Measurements from ENCODE around the gene ANKS1A. TPM values are rescaled to one million over a fixed set of nuclear protein-coding genes. Genes with fewer than 3 reads are reported as not detected.

The ANKS1A gene
- total RNA-seq, 1 donor from 2014 or later, result 33.5 TPM

- Histone ChIP-seq H3K4me1 (peaks cover 61% of the 10 kb centered on the region), H3K27me3 (ENCODE audit: low read depth) (no peaks in the 10 kb centered on the region), H3K9me3 (replicated peaks) (no peaks in the 10 kb centered on the region), H3K4me3 (no peak overlapping the region), H3K27ac (replicated peaks) (peak overlapping the region; percentile 30), H3K36me3 (peaks cover 59% of the 10 kb centered on the region)
- TF ChIP-seq, protein P1, sequence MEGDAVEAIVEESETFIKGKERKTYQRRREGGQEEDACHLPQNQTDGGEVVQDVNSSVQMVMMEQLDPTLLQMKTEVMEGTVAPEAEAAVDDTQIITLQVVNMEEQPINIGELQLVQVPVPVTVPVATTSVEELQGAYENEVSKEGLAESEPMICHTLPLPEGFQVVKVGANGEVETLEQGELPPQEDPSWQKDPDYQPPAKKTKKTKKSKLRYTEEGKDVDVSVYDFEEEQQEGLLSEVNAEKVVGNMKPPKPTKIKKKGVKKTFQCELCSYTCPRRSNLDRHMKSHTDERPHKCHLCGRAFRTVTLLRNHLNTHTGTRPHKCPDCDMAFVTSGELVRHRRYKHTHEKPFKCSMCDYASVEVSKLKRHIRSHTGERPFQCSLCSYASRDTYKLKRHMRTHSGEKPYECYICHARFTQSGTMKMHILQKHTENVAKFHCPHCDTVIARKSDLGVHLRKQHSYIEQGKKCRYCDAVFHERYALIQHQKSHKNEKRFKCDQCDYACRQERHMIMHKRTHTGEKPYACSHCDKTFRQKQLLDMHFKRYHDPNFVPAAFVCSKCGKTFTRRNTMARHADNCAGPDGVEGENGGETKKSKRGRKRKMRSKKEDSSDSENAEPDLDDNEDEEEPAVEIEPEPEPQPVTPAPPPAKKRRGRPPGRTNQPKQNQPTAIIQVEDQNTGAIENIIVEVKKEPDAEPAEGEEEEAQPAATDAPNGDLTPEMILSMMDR (IDR thresholded peaks at IDR 0.05; ENCODE audit: borderline replicate concordance), result no peak
- intact Hi-C loops (cut with micrococcal nuclease), result no loop called here
- DNase-seq, result no peak
Measured at GRCh38 chr6:35089935-35090505, 201.0 kb downstream of the ANKS1A start.

GRCh38 chr6:35090734-35091133, 201.7 kb downstream of the ANKS1A start:
- Histone ChIP-seq H3K27ac (replicated peaks) (peak overlapping the region; percentile 1), H3K4me3 (no peak overlapping the region), H3K36me3 (peaks cover 52% of the 10 kb centered on the region), H3K27me3 (ENCODE audit: low read depth) (no peaks in the 10 kb centered on the region), H3K4me1 (peaks cover 64% of the 10 kb centered on the region), H3K9me3 (replicated peaks) (no peaks in the 10 kb centered on the region)
- intact Hi-C loops (cut with micrococcal nuclease), result no loop called here
- DNase-seq, result no peak
- TF ChIP-seq, protein P1 (IDR thresholded peaks at IDR 0.05; ENCODE audit: borderline replicate concordance), result no peak

- Histone ChIP-seq H3K4me1 (peaks cover 68% of the 10 kb centered on the region), H3K27ac (replicated peaks) (no peak overlapping the region), H3K36me3 (peaks cover 44% of the 10 kb centered on the region), H3K4me3 (no peak overlapping the region), H3K27me3 (ENCODE audit: low read depth) (no peaks in the 10 kb centered on the region), H3K9me3 (replicated peaks) (no peaks in the 10 kb centered on the region)
- intact Hi-C loops (cut with micrococcal nuclease), result no loop called here
- DNase-seq, result no peak
- TF ChIP-seq, protein P1 (IDR thresholded peaks at IDR 0.05; ENCODE audit: borderline replicate concordance), result no peak
Measured at GRCh38 chr6:35091346-35092083, 202.5 kb downstream of the ANKS1A start.

GRCh38 chr6:35092362-35093117, 203.5 kb downstream of the ANKS1A start:
- TF ChIP-seq, protein P1 (IDR thresholded peaks at IDR 0.05; ENCODE audit: borderline replicate concordance), result no peak
- Histone ChIP-seq H3K27me3 (ENCODE audit: low read depth) (no peaks in the 10 kb centered on the region), H3K9me3 (replicated peaks) (no peaks in the 10 kb centered on the region), H3K27ac (replicated peaks) (peak overlapping the region; percentile 6), H3K4me1 (peaks cover 65% of the 10 kb centered on the region), H3K36me3 (peaks cover 34% of the 10 kb centered on the region), H3K4me3 (no peak overlapping the region)
- intact Hi-C loops (cut with micrococcal nuclease), result no loop called here
- DNase-seq, result no peak

DNA sequence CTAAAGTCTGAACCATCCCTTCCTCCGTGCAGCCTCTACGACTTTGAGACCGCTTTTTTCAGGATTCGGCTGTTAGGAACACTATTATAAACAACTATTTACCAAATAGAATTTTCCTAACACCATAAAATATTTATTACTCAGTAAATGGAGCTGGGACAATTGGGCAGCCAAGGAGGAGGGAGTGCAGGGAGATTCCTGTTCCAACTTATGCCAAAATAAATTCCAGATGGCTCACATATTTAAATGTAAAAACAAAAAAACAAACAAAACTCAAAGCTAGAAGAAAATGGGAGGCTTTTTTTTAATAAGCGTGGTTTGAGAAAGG, 204.0 kb downstream of the ANKS1A start:
- Histone ChIP-seq H3K27ac (replicated peaks) (peak overlapping the region; percentile 6), H3K4me1 (peaks cover 60% of the 10 kb centered on the region)
- intact Hi-C loops (cut with micrococcal nuclease), result no loop called here

More for the DNA sequence above, 204.0 kb downstream of the ANKS1A start:
- TF ChIP-seq, protein P1 (IDR thresholded peaks at IDR 0.05; ENCODE audit: borderline replicate concordance), result no peak
- Histone ChIP-seq H3K36me3 (peaks cover 28% of the 10 kb centered on the region), H3K9me3 (replicated peaks) (no peaks in the 10 kb centered on the region), H3K4me3 (no peak overlapping the region), H3K27me3 (ENCODE audit: low read depth) (no peaks in the 10 kb centered on the region)
- no peak for DNase-seq
